Uterus (tissue), 4 donors: ENCODE results near the gene TUBGCP5. TPM values are rescaled to one million over a fixed set of nuclear protein-coding genes. Genes with fewer than 3 reads are reported as not detected.

Experiments
- DNase-seq, 2 donors: peaks; one replicate each; pipeline ENCODE4 v3.0.0-alpha.2; 2019 to 2020
- H3K27ac ChIP-seq, 2 donors: fragments of 200-600 bp; sonication (generic); 1 replicate in 1 of 2; 2 replicates in 1 of 2; pipeline ENCODE4 v1.5.1; 2016 to 2018
- H3K27me3 ChIP-seq, 2 donors: fragments of 200-600 bp; sonication (generic); one replicate each; pipeline ENCODE4 v1.5.1; 2018 to 2019; ENCODE audit warnings: control low read depth in 1 of 2
- H3K36me3 ChIP-seq, 2 donors: fragments of 200-600 bp; sonication (generic); one replicate each; pipeline ENCODE4 v1.5.1; 2019; ENCODE audit warnings: control low read depth in 1 of 2
- H3K4me1 ChIP-seq, 2 donors: fragments of 200-600 bp; sonication (generic); one replicate each; pipeline ENCODE4 v1.5.1; 2018 to 2019; ENCODE audit warnings: control low read depth in 1 of 2
- H3K4me3 ChIP-seq, 2 donors: fragments of 200-600 bp; sonication (generic); 1 replicate in 1 of 2; 2 replicates in 1 of 2; pipeline ENCODE4 v1.5.1; 2018 to 2019; ENCODE audit warnings: mild to moderate bottlenecking in 1 of 2
- H3K9me3 ChIP-seq, 2 donors: fragments of 200-600 bp; sonication (generic); one replicate each; pipeline ENCODE4 v1.5.1; 2019; ENCODE audit warnings: control low read depth in 1 of 2
- POLR2A ChIP-seq, 2 donors: fragments of 450-650 bp; IDR thresholded peaks; one replicate each; pipeline ENCODE4 v1.6.1; 2016; ENCODE audit warnings: antibody characterized with exemption in 2 of 2, mild to moderate bottlenecking in 1 of 2, moderate library complexity in 1 of 2
- intact Hi-C: fragments of 100-400 bp; cut with DNase I; formaldehyde crosslinking; loops from one replicate; pipeline ENCODE4 v1.15.1; 2023; ENCODE audit warnings: low total_unique reads
- total RNA-seq, 4 donors: library from RNA; depleted of rRNA in 3 of 4; stranded (reverse); fragments of >200 nt in 3 of 4; gene quantifications; one replicate each; pipeline versions ENCODE4 v1.1.0 to v1.2.4, GENCODE V29; 2014 to 2023
- TF ChIP-seq, protein P1 (sequence below), 4 experiments: fragments of 200-600 bp in 2 of 4; fragments of 450-650 bp in 2 of 4; sonication (generic) in 2 of 4; IDR thresholded peaks; one replicate each; pipeline ENCODE4 v1.5.1; 2016 to 2019; ENCODE audit warnings: antibody characterized with exemption in 4 of 4, mild to moderate bottlenecking in 2 of 4, moderate library complexity in 1 of 4
- donor health status: DM: yes; HTN: yes; CAD: no.

The TUBGCP5 gene
- total RNA-seq, 4 donors from 2014 or later: 12.3 to 41.1 (median 19.5) TPM

DNA sequence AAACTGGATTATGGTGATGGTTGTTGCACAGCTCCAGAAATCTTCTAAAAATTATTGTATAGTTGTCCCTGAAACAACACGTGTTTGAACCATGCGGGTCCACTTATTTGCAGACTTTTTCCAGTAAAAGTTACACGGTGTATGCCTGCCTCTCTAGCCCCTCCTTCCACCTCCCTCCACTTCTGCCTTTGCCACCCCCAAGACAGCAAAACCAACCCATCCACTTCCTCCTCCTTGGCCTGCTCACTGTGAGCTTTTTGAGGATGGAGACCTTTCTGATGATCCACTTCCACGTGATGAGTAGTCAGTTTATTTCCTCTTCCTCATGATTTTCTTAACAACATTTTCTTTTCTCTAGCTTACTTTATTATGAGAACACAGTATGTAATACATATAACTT is 64.6 kb downstream of the TUBGCP5 start:
- Histone ChIP-seq H3K27me3 (no peaks in the 10 kb centered on the region), H3K4me1 (no peaks in the 10 kb centered on the region), H3K36me3 (no peaks in the 10 kb centered on the region), H3K9me3 (no peaks in the 10 kb centered on the region), H3K4me3 (no peak overlapping the region), H3K27ac (no peak overlapping the region)
- intact Hi-C loops: no loop called here
- TF ChIP-seq, protein P1, sequence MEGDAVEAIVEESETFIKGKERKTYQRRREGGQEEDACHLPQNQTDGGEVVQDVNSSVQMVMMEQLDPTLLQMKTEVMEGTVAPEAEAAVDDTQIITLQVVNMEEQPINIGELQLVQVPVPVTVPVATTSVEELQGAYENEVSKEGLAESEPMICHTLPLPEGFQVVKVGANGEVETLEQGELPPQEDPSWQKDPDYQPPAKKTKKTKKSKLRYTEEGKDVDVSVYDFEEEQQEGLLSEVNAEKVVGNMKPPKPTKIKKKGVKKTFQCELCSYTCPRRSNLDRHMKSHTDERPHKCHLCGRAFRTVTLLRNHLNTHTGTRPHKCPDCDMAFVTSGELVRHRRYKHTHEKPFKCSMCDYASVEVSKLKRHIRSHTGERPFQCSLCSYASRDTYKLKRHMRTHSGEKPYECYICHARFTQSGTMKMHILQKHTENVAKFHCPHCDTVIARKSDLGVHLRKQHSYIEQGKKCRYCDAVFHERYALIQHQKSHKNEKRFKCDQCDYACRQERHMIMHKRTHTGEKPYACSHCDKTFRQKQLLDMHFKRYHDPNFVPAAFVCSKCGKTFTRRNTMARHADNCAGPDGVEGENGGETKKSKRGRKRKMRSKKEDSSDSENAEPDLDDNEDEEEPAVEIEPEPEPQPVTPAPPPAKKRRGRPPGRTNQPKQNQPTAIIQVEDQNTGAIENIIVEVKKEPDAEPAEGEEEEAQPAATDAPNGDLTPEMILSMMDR (IDR thresholded peaks at IDR 0.05): no peak
- no peak for TF ChIP-seq POLR2A (IDR thresholded peaks at IDR 0.05)
- no peak for DNase-seq

DNA sequence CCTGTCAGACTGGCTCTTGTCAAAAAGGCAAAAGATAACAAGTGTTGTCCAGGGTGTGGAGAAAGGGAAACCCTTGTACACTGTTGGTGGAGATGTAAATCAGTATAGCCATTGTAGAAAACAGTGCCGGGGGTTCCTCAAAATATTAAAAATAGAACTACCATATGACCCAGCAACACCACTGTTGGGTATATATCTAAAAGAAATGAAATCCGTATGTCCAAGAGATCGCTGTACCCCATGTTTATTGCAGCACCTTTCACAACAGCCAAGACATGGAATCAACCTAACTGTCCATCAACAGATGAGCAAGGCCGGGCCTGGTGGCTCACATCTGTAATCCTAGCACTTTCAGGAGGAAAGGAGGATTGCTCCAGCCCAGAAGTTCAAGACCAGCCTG is 65.4 kb downstream of the TUBGCP5 start:
- intact Hi-C loops: no loop called here
- Histone ChIP-seq H3K27me3 (no peaks in the 10 kb centered on the region), H3K4me3 (no peak overlapping the region), H3K36me3 (no peaks in the 10 kb centered on the region), H3K9me3 (no peaks in the 10 kb centered on the region), H3K27ac (no peak overlapping the region), H3K4me1 (no peaks in the 10 kb centered on the region)
- no peak for DNase-seq
- no peak for TF ChIP-seq POLR2A (IDR thresholded peaks at IDR 0.05)
- TF ChIP-seq, protein P1 (IDR thresholded peaks at IDR 0.05): no peak

GRCh38 chr15:22973286-22973685 is 66.1 kb downstream of the TUBGCP5 start:
- Histone ChIP-seq H3K27ac (no peak overlapping the region), H3K27me3 (no peaks in the 10 kb centered on the region), H3K4me1 (peaks cover 0 to 3% of the 10 kb centered on the region in 2 donors), H3K9me3 (no peaks in the 10 kb centered on the region), H3K4me3 (no peak overlapping the region), H3K36me3 (no peaks in the 10 kb centered on the region)
- no peak for DNase-seq
- intact Hi-C loops: no loop called here
- no peak for TF ChIP-seq POLR2A (IDR thresholded peaks at IDR 0.05)
- TF ChIP-seq, protein P1 (IDR thresholded peaks at IDR 0.05): no peak

- intact Hi-C loops: no loop called here
- no peak for DNase-seq
Observed at GRCh38 chr15:22969489-22969888, 69.9 kb downstream of the TUBGCP5 start.

GRCh38 chr15:22968366-22968765 is 71.0 kb downstream of the TUBGCP5 start:
- DNase-seq: no peak
- TF ChIP-seq, protein P1 (IDR thresholded peaks at IDR 0.05): no peak
- TF ChIP-seq POLR2A (IDR thresholded peaks at IDR 0.05): no peak
- H3K4me1 ChIP-seq: peaks cover 0 to 12% of the 10 kb centered on the region in 2 donors
- H3K9me3 ChIP-seq: no peaks in the 10 kb centered on the region
- intact Hi-C loops: no loop called here
- no peak overlapping the region for H3K4me3 ChIP-seq
- H3K36me3 ChIP-seq: no peaks in the 10 kb centered on the region
- H3K27me3 ChIP-seq: no peaks in the 10 kb centered on the region
- no peak overlapping the region for H3K27ac ChIP-seq

More at GRCh38 chr15:22969489-22969888, 69.9 kb downstream of the TUBGCP5 start:
- H3K4me3 ChIP-seq: no peak overlapping the region
- no peak overlapping the region for H3K27ac ChIP-seq
- H3K4me1 ChIP-seq: peaks cover 0 to 12% of the 10 kb centered on the region in 2 donors
- H3K27me3 ChIP-seq: no peaks in the 10 kb centered on the region
- no peak for TF ChIP-seq POLR2A (IDR thresholded peaks at IDR 0.05)
- TF ChIP-seq, protein P1 (IDR thresholded peaks at IDR 0.05): no peak
- H3K9me3 ChIP-seq: no peaks in the 10 kb centered on the region
- H3K36me3 ChIP-seq: no peaks in the 10 kb centered on the region
